ENCODE measurements around the gene SLC2A13. TPM values are rescaled to one million over a fixed set of nuclear protein-coding genes. Genes with fewer than 3 reads are reported as not detected.
"Not testable (repeated sequence)": the region's sequence is repeated elsewhere in the genome, so short reads cannot be mapped to it uniquely, and the experiment has no call there.

Gene SLC2A13
- total RNA-seq, 2 donors from 2014 or later, result 14.5 to 20.0 TPM

GRCh38 chr12:39931231-39931630, 174.7 kb downstream of the SLC2A13 start:
- H3K36me3 ChIP-seq, result no peaks in the 10 kb centered on the region
- no peak overlapping the region for H3K4me3 ChIP-seq
- TF ChIP-seq, protein P1, sequence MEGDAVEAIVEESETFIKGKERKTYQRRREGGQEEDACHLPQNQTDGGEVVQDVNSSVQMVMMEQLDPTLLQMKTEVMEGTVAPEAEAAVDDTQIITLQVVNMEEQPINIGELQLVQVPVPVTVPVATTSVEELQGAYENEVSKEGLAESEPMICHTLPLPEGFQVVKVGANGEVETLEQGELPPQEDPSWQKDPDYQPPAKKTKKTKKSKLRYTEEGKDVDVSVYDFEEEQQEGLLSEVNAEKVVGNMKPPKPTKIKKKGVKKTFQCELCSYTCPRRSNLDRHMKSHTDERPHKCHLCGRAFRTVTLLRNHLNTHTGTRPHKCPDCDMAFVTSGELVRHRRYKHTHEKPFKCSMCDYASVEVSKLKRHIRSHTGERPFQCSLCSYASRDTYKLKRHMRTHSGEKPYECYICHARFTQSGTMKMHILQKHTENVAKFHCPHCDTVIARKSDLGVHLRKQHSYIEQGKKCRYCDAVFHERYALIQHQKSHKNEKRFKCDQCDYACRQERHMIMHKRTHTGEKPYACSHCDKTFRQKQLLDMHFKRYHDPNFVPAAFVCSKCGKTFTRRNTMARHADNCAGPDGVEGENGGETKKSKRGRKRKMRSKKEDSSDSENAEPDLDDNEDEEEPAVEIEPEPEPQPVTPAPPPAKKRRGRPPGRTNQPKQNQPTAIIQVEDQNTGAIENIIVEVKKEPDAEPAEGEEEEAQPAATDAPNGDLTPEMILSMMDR (IDR thresholded peaks at IDR 0.05), result no peak
- H3K27ac ChIP-seq, result no peak overlapping the region
- DNase-seq (ENCODE audit: low spot score) (no peak), ATAC-seq (ENCODE audit: insufficient number of reproducible peaks, low FRiP score, low read depth) (no peak)
- H3K9me3 ChIP-seq, result no peaks in the 10 kb centered on the region
- peaks cover 0 to 5% of the 10 kb centered on the region in 2 donors for H3K4me1 ChIP-seq (ENCODE audit: control insufficient read depth in 1 of 2, low read depth in 2 of 2)
- H3K27me3 ChIP-seq (replicated peaks; ENCODE audit: insufficient read depth), result no peaks in the 10 kb centered on the region

DNA sequence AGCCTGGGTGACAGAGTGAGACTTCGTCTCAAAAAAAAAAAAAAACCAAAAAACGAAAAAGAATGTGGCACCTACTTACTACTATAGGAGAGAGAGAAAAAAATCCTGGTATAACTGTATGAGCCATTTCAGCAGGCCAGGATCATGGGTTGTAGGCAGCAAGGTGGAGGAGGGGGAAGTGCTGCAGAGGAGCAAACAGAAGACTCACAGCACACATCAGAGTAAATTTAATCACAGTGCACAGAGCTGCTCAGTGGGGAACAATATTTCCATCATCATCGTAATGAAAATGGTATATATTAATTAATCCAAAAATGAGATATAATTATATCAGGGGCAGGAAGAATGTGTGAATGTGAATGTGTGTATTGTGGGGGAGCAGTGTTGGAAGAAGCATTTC, 175.8 kb downstream of the SLC2A13 start:
- Histone ChIP-seq H3K4me3 (no peak overlapping the region), H3K27ac (no peak overlapping the region), H3K4me1 (ENCODE audit: control insufficient read depth in 1 of 2, low read depth in 2 of 2) (peaks cover 0 to 5% of the 10 kb centered on the region in 2 donors), H3K36me3 (no peaks in the 10 kb centered on the region), H3K9me3 (no peaks in the 10 kb centered on the region), H3K27me3 (replicated peaks; ENCODE audit: insufficient read depth) (no peaks in the 10 kb centered on the region)
- TF ChIP-seq, protein P1 (IDR thresholded peaks at IDR 0.05), result no peak
- DNase-seq (ENCODE audit: low spot score) (no peak), ATAC-seq (ENCODE audit: insufficient number of reproducible peaks, low FRiP score, low read depth) (no peak)

DNA sequence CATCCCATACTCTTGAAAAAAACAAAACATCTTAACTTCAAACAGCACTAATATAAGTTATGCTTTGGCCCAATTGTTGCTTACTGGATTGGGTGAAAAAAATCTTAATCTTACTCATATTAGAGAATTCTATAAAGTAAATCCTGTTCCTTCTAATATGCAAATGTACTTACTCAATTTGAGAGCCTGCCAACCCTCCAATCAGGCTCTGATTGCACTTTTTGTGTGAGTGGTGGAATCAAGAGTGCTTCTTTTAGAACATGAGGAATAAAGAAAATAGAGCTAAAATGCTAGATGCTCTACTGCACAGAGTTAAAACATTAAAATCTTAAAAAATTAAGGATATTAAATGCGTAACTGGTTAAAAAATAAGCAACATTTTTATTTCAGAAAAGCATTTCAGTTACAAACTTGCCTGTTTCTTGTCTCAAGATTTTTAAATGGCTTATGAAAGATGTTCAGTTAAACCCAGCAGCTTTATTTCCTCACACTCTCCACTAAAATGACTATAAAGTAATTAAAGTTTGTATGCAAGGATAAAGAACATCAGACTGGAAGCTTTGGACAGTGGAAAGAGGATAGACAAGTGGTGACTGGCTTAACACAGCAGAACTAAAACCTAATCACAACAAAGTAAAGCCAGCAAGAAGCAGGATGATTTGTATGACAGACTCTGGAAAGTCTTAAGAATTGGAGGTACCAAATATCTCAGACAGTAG, 177.5 kb downstream of the SLC2A13 start:
- Histone ChIP-seq H3K27me3 (replicated peaks; ENCODE audit: insufficient read depth) (no peaks in the 10 kb centered on the region), H3K27ac (no peak overlapping the region)

DNA sequence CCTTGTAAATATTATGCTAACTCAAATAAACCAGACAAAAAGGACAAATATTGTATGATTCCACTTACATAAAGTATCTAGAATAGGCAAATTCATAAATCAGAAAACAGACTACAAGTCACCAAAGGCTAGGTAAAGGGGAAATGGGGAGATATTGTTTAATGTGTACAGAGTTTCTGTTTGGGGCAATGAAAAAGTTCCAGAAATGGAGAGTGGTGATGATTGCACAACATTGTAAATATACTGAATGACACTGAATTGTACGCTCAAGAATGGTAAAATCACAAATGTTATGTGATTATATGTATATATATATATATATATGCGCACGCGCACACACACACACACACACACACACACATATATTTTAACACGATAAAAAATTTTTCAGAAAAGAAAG, 182.5 kb downstream of the SLC2A13 start:
- no peaks in the 10 kb centered on the region for H3K4me1 ChIP-seq (ENCODE audit: control insufficient read depth in 1 of 2, low read depth in 2 of 2)
- no peak overlapping the region for H3K4me3 ChIP-seq
- TF ChIP-seq, protein P1 (IDR thresholded peaks at IDR 0.05), result no peak
- H3K9me3 ChIP-seq, result no peaks in the 10 kb centered on the region
- no peaks in the 10 kb centered on the region for H3K27me3 ChIP-seq (replicated peaks; ENCODE audit: insufficient read depth)
- DNase-seq (ENCODE audit: low spot score) (no peak), ATAC-seq (ENCODE audit: insufficient number of reproducible peaks, low FRiP score, low read depth) (no peak)
- H3K36me3 ChIP-seq, result no peaks in the 10 kb centered on the region
- no peak overlapping the region for H3K27ac ChIP-seq

More for the DNA sequence above, 177.5 kb downstream of the SLC2A13 start:
- ATAC-seq (ENCODE audit: insufficient number of reproducible peaks, low FRiP score, low read depth) (no peak), DNase-seq (ENCODE audit: low spot score) (no peak)
- no peak overlapping the region for H3K4me3 ChIP-seq
- peaks cover 0 to 5% of the 10 kb centered on the region in 2 donors for H3K4me1 ChIP-seq (ENCODE audit: control insufficient read depth in 1 of 2, low read depth in 2 of 2)
- no peaks in the 10 kb centered on the region for H3K36me3 ChIP-seq
- no peaks in the 10 kb centered on the region for H3K9me3 ChIP-seq
- TF ChIP-seq, protein P1 (IDR thresholded peaks at IDR 0.05), result no peak

DNA sequence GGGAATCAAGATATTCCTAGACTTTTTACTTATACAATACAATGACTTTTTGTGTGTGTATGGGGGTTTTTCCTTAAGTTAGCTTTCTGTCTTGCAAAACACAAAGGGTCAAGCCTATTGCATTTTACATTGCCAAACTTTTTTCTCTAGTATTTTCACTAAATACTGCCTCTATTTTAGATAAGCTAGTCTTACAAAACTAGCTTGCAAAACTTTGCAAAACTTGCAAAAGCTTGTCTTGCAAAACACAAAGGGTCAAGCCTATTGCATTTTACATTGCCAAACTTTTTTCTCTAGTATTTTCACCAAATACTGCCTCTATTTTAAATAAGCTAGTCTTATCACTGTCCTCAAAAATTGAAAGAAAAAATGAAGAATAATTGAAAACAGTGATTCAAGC, 183.3 kb downstream of the SLC2A13 start:
- DNase-seq (ENCODE audit: low spot score); H3K9me3 ChIP-seq; H3K4me1 ChIP-seq (ENCODE audit: control insufficient read depth in 1 of 2, low read depth in 2 of 2); H3K36me3 ChIP-seq; H3K27me3 ChIP-seq (replicated peaks; ENCODE audit: insufficient read depth); H3K27ac ChIP-seq; ATAC-seq (ENCODE audit: insufficient number of reproducible peaks, low FRiP score, low read depth); H3K4me3 ChIP-seq: not testable (repeated sequence)

DNA sequence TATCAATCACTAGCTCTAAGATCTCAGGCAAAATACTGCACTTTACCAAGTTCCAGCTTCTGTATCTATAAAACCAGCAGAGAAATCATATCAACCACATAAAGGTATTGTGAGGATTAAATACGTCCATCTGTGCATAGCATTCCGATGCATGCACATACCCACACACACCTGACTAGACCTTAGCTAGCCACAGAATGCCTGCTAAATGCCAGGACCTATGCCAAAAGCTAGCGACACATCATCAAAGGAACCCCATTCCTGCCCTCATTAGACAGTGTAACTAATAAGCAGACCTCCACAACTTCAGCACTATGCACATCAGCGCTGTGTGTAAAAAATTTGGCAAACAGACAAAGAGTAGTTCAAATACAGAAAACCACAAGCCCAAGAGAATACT, 185.2 kb downstream of the SLC2A13 start:
- TF ChIP-seq, protein P1 (IDR thresholded peaks at IDR 0.05), result no peak
- Histone ChIP-seq H3K9me3 (no peaks in the 10 kb centered on the region), H3K27me3 (replicated peaks; ENCODE audit: insufficient read depth) (no peaks in the 10 kb centered on the region), H3K4me3 (no peak overlapping the region), H3K36me3 (no peaks in the 10 kb centered on the region), H3K4me1 (ENCODE audit: control insufficient read depth in 1 of 2, low read depth in 2 of 2) (no peaks in the 10 kb centered on the region), H3K27ac (no peak overlapping the region)
- DNase-seq (ENCODE audit: low spot score) (no peak), ATAC-seq (ENCODE audit: insufficient number of reproducible peaks, low FRiP score, low read depth) (no peak)

Data from thoracic aorta (tissue), 2 donors.